ENCODE measurements around the gene EXOC4.
"Not testable (repeated sequence)": the region's sequence is repeated elsewhere in the genome, so short reads cannot be mapped to it uniquely, and the experiment has no call there.

The EXOC4 gene

DNA sequence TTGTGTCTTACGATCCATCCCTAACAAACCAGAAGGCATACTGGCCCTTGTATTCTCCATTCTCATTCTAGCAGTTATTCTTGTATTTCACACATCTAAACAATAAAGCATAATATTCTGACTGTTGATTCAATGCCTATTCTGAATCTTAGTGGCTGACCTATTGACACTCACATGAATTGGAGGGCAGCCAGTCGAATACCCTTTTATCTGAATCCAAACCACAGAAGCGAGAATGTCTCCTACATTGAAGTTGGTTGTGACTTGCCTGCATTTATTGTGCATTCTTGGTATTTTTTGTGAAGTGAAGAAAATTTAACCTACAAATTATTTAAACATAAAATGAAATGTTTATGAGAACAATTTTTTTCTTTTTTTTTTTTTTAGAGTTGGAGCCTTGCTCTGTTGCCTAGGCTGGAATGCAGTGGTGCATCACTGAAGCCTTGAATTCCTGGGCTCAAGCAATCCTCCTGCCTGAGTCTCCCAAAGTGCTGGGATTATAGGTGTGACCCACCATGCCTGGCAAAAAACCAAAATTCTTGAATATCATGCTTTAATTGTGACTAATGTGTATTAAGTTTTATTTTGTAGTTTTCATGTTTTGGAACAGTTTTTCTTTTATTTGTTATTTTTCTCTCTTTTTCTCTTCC, 22.7 kb downstream of the EXOC4 start:
- no peak for DNase-seq (ENCODE audit: low spot score)

DNA sequence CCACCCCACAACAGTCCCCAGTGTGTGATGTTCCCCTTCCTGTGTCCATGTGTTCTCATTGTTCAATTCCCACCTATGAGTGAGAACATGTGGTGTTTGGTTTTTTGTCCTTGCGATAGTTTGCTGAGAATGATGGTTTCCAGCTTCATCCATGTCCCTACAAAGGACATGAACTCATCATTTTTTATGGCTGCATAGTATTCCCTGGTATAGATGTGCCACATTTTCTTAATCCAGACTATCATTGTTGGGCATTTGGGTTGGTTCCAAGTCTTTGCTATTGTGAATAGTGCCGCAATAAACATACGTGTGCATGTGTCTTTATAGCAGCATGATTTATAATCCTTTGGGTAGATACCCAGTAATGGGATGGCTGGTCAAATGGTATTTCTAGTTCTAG, 26.1 kb downstream of the EXOC4 start:
- not testable (repeated sequence) for DNase-seq (ENCODE audit: low spot score)

DNA sequence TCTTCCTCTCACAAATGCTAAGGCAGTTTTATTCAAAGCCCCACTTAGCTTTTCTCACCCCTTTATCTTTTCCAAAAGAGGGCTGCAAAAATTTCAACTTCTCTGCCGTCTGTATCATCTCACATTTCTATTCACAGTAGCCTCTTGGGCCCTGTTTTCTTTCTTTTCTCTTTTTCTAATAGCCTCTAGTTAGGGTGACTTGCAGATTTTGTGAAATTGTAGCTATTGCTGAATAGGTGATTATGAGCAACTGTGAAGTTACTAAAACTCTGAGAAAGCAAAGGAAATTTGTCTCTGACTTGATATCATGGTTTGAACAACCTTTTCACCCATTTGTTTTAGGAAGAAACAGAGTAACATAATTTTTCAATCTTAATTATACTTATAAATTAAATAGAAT, 29.2 kb downstream of the EXOC4 start:
- no peak for DNase-seq (ENCODE audit: low spot score)

DNA sequence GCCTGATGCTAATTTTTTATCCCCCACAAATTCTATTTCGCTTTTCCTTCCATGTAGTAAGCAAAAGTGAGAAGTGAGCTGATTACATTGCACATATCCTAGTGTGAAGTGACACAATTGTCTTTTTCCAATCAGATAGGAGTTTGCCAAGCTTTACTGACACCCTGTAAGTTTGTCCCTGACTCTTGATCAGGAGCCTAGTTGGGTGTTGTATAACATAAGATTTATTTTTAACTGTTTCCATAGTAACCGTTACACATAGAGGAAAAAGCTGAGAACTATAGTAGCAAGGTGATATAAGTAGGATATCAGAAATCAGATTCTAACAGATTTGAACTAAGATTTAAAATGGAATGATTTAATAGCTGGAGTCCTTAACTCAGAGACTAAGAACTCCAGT, 31.2 kb downstream of the EXOC4 start:
- no peak for DNase-seq (ENCODE audit: low spot score)

DNA sequence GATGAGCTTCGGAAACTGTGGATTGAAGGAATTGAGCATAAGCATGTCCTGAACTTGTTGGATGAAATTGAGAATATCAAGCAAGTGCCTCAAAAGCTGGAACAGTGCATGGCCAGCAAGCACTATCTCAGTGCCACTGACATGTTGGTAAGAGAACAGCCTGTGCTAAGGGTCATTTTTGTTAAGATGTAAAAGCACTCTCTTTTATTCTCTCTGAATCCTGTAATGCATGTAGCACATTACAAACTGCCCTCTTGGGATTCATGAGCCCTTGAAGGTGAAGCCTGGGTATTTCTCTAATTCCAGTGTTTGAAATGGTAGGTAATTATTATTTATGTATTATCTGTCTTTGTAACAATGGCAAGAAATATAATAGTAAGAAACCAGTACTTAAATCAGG, 36.1 kb downstream of the EXOC4 start:
- no peak for DNase-seq (ENCODE audit: low spot score)

DNA sequence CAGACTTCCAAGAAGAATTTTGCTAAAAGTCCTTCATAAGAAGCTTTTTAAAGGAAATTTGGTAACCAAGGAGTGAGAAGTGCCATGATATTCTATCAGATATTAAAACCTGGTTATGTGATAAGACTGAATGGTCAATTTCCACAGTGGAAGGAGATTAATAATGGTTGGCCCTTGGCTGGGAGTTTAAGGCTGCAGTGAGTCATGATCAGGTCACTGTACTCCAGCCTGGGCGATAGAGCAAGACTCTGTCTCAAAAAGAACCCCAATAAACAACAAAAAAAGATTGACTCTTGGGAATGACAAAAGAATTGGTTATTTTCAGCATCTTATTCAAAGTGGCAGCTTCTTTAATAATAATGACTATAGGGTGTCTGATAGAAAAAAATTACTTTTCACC, 37.2 kb downstream of the EXOC4 start:
- no peak for DNase-seq (ENCODE audit: low spot score)

DNA sequence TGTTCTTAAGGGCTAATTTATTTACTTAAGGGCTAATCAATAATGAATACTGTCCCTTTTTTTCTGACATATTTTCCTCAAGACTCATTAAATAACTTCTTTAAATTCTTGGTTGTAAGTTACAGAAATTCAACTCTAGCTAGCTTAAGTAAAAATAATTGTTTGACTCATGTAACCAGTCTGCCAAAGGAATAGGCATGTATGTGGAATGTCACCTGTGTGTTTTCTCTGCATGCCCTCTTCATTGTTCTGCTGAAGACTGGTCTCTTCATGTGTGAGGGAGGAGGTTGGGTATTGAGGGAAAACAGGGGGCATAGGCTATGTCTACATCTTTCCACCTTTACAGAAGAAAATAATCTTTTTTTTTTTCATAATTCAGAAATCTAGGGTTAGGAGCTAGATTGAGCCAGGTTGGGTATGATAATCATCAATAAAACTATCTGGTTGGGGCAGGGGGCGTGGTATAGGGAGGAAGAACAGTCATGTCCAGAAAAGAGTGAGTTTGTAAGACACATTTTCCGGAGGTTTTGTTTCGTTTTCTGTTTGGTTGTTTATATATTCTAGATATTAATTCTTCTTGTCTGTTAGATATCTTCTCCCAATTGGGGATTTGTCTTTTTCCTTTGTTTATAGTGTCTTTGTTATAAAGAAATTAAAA, 37.9 kb downstream of the EXOC4 start:
- no peak for DNase-seq (ENCODE audit: low spot score)

DNA sequence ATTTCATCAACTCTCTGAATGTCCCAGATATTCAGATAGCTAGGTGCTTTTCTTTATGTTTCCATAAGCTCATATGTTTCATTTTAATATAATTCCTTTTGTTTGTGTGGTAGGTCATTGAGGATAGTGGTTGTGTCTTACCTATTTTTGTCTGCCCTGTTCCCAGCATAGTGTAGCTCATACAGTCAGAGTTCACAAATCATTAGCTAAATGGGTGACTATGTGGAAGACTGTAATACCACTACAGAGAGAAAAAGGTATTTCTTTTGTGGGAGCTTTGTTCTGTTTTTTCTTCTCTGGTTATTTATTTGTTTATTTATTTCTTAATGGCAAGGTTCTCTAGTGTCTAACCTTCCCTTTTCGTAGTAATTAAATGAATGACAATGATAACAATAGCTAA, 39.8 kb downstream of the EXOC4 start:
- no peak for DNase-seq (ENCODE audit: low spot score)

DNA sequence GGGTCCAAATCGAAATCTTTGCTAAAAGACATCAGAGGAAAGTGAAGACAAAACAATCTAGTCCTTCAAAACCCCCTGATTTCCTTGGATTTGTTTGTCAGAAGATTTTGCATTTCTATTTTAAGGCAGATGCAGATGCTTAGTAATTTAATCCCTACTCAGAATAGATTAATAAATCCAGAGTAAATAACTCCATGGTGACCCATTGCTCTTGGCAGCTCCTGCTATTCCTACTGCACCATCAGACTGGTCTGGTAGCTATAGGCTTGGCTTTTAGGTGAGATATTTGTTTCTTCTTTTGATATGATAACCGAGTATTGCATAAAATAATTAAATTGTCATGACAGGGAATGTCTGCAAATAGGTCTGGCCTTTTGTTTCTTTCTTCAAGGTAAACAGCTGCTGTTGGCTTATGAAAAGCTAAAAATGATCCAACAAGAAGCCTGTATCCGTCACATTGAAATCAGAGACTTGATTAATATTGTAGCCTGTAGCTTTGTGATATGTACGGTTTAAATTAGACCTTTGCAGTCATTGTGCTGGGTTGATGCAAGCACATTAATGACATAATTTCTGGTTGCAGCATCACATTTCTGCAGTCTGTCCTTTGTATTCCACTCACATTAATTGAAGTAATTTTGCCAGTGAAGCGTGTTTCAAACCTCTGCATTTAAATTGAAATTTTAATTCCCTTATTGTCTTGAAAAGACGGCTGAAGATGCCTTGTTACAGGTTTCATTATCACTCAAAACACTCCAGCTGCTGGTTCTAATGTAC, 40.7 kb downstream of the EXOC4 start:
- DNase-seq (ENCODE audit: low spot score): no peak

DNA sequence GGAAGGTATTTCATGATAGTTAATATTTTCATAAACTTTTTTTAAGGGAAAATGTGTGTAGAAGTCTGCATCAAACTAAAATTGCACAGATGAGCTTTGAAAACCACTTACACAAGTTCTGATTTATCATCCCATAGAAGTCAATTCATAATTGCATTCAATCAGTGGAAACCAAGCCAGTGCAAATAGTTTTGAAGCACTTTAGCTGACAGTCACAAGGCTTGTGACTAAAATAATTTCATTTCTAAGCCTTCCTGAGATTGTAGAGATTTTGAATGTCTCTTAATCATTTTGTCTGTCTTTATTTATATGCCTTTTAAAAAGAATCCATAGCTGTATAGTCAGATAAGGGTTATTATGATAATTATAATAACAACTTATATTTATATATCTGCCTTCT, 41.4 kb downstream of the EXOC4 start:
- DNase-seq (ENCODE audit: low spot score): peak; percentile 33

DNA sequence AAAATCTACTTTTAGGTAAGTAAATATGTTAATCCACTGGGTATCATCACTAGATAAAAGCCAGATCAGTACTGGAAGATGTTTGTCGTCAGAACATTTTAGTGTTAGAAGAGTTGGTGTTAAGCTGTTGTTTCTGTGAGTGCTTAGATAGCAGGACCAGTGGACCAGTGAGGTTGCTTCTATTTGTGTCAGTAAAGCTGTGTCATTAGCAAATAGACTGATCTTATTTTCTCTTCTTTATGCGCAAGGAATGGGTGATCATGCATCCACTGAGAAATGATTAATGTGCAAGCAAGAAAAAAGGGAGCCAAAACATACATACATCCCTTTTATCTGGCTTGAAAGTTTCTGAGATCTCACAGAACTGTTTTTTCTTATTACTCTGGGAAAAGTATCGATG, 42.6 kb downstream of the EXOC4 start:
- DNase-seq (ENCODE audit: low spot score): no peak

DNA sequence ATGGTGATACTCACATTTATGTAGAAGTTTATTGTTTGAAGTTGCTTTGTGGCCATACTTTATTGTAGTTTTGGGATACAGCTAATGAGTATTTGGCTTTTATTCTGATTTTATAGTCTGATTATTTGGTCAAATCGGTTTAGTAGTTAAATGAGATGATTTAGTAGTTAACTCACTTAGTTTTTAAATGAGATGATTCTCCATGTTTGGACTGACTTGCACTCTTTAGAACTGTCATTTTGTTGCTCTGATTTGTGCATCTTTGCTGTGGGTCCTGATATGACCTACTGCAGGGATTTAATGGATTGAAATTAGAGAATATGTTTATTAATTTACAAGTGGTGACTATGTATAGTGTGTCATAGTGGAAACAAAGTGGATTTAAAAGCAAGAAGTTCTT, 44.2 kb downstream of the EXOC4 start:
- no peak for DNase-seq (ENCODE audit: low spot score)

DNA sequence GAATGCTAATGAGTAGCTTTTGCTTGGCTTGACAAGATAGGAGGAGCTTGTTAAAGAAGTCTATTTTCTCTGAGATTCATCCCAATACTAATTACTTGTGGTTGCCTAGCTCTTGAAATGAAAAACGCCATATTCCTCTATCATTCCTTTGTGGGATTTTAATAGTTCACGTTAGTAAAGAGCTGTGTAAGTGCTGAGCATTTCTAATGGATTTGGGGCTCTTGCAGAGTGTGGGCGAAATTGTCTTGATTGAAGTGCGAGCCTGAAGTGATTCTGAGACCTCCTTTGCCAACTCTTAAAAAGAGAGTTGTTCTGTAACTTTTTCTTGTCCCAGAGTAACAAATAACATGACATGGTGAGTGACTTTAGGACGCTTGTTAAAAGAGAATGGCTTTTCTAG, 45.2 kb downstream of the EXOC4 start:
- DNase-seq (ENCODE audit: low spot score): no peak

DNA sequence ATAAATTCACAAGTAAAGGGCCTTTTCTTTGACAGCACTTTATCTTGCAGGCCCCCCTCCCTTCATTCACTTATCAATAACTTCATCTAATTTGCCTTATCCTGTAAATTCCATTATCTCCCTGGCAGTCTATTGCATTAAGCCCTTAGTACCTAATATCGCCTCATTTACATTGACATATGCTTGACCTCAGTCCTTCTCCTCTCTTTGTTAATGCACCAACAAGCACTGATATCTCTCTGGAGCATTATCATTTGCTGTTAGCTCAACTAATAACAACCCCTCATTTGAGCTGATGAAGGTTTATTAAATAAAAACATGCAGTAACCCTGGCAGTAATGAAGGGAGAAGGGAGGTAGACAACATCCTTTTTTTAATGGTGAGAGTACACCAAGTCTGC, 46.8 kb downstream of the EXOC4 start:
- DNase-seq (ENCODE audit: low spot score): peak; percentile 32

DNA sequence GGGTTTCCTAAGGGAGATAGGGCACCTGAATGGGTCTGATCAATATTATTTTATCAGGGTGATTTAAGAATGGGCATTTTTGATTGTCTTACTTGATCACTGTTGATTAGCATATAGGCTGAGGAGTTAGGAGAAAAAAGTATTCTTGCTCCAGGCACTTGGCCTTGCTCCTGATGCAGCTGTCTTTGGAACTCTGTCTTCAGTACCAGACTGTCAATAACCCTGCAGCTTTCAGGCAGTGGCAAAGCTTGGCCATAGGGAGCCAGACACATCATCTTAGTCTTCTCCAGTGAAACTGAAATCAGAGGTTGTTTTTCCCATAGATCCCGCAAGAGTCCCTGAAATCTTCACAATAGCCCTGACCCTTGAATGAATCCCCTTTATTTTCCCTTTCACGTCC, 47.2 kb downstream of the EXOC4 start:
- DNase-seq (ENCODE audit: low spot score): no peak

DNA sequence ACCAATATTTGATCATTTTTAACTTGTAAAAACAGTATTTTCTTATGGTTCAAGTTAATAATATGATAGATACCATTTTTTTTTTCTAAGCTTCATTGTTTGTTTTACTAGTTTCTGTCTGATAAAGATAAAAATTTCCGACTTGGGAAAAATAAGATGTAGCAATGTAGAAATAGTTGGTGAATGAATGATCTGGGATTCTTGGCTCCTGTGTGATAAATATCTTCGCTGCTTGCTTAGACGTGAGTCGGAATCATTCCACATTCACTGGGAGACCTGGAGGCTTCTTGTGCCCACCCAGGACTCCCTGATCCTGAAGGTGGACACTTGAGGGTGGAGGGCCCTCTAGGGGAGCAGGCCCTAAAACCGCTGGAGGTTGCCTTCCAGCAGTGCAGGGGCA, 47.9 kb downstream of the EXOC4 start:
- DNase-seq (ENCODE audit: low spot score): no peak

DNA sequence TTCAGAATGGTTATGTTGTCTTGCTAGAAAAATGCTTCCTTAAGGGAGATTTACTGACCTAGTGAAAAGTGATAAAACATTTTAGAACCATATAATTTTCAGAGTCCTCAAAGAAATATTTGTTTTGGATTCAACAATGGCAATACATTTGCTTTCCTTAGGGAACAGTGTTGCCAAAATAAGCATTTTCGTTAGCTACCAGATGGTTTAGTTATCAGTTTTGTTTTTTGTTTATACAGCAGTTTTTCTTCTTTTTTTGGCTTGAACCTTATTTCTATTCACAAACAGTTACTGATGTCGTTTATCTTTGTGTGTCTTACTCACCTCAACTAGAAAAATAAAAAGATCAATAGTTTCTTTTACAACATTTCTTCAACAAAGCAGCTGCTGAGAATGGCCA, 48.6 kb downstream of the EXOC4 start:
- DNase-seq (ENCODE audit: low spot score): no peak

DNA sequence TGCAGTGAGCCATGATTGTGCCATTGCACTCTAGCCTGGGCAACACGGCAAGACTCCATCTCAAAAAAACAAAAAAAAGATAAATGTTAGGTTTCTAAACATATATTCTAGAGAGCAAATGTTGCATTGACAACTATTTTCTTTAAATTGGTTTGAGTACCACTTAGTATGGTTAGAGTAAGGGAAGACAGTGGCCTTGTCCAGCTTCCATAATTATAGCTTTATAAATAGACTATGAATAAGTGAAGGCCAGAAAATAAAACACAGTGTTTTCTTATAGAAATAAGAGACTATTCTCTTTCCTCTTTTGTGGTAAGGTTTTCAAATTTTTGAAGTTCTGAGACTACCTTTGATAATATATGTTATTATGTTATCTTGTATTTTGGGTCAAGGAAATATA, 50.5 kb downstream of the EXOC4 start:
- DNase-seq (ENCODE audit: low spot score): no peak

DNA sequence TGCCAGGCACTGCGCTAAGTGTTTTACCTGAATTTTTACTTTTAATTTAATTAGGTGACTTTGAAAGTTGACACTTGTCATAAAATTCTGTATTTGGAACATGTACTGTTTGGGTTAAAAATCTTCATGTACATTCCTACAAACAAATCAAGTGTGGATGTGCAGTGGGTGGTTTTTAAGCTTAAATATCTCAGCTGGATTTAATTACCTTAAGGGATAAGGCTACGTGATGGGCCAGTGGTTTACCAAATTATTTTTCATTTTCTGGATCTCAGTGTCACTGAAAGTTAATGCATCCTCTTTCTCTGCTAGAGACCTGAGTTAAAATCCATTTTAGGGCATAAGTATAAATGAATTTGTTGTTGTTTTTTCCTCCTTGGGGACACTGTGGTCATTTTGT, 51.1 kb downstream of the EXOC4 start:
- no peak for DNase-seq (ENCODE audit: low spot score)

DNA sequence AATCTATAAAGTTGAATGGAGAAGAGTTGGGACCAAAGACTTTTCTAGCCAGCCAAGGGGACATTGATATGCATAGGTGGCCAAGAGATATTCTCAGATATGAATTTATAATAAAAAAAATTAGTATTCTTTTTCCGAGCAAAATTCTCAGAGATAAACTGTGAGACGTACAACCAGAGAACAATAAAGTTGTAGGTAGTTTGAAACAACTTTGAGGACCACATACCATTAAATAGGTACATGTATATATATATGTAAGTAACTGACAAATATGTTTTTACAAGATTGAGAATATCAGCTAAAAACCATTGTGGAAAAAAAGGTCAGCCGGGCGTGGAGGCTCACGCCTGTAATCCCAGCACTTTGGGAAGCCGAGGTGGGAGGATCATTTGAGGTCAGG, 56.5 kb downstream of the EXOC4 start:
- no peak for DNase-seq (ENCODE audit: low spot score)

DNA sequence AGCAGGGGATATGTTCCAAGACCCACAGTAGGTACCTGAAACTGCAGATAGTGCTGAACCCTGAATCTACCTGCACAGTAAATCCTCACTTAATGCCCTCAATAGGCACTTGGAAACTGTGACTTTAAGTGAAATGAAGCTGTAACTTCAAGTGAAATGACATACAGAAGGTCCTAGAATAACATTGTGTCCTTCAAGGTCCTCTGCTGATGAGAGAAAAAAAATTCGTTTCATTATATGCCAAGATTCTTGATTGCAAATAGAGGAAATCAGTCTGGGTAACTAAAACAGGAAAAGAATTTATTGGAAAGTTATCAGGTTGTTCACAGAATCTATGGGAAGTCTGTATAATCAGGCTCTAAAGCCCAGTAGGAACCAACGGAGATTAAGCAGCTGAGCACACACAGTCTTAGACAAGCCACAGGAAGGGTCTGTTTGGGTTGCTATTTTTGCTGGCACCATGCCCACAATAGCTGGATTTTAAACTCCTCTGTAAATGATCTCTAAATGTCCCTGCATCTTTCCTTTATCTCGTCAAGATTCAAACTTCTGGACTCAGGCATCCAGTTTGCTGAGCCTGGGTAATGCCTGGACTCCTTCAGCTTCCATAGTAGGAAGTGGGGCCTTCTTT, 57.5 kb downstream of the EXOC4 start:
- no peak for DNase-seq (ENCODE audit: low spot score)

DNA sequence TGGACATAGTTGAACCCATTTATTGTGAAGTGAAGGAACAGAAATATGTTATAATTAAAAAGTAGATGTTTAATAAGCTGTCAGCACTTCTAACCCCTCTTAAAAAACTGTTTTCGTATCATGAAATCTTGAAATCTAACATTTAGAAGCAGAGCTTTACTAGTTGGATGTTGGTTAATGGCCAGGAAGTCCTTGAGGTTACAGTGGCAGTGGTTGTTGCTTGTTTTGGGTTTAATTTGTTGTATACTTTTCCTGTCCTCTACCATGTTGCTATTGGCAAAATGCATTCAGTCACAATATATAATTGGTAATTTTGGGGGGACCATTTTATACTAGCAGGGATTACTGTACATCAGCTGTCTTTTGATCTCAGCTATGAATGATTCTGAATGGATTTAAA, 60.7 kb downstream of the EXOC4 start:
- DNase-seq (ENCODE audit: low spot score): no peak

DNA sequence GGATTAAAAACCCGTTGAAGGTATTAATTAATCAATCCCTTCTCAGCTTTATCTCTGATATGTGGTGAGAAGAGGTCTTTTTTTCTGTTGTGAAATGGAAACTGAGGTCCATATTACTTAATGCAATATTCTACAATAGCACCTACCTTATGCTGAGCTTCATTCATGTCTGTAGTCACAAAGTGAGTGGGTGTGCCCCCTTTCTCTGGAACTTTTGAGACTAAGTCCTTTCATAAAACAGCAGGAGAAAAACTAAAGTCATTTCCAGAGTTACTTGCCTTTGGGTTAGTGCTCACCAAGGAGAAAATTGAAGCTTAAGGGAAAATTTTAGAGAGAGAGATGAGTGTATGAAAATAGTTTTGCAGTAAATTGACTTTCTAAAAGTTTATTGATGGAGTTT, 61.2 kb downstream of the EXOC4 start:
- DNase-seq (ENCODE audit: low spot score): no peak

All from SK-N-DZ (cell line).